HG02798 (cell line): Measurements from ENCODE around the gene OR5L2.
"Not testable (repeated sequence)": the region's sequence is repeated elsewhere in the genome, so short reads cannot be mapped to it uniquely, and the experiment has no call there.

Experiments used
- ATAC-seq: cut with Tn5 transposase; IDR thresholded peaks from one replicate; pipeline ENCODE4 v1.9.1; 2021; ENCODE audit warnings: mild to moderate bottlenecking; ENCODE audit not compliant: unreplicated experiment, poor library complexity

OR5L2 gene

DNA sequence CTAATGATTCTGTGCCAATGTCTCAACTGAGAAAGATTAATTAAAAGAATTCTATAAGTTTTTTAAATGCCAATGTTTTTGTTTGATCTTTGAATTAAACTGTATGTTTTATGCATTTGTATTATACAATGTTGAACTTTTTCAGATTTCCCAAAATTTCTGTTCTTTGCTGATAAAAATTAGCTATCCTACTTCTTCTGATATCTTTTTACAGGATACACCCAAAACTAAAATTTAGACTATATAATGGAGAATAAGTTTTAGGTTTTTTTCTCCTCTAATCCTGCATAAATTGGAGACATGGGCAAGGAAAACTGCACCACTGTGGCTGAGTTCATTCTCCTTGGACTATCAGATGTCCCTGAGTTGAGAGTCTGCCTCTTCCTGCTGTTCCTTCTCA lies at the start of gene OR5L2:
OR5L2 (plus strand) TSS at position 301 of the 400 bp plus-strand sequence; CDS start at position 301, 0 bp downstream.
- no peak for ATAC-seq

DNA sequence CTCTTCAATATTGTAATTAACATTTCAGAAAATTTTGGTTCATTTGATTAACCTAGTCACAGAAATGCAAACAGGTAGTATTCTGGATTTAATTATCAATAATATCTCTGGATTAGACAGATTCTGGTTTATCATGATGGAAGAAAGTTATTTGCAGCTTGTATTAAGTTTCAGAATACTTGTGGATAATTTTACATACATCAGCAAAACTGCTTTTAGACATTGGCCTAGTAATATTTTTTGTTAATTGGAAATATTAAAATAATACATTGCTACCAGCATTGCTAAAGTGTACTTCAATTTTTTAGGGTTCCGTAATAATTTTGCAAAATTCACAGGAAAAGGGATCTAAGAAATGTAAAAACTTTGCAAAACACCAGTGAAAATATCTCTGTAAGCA lies 35.4 kb upstream of the OR5L2 start:
- no peak for ATAC-seq

DNA sequence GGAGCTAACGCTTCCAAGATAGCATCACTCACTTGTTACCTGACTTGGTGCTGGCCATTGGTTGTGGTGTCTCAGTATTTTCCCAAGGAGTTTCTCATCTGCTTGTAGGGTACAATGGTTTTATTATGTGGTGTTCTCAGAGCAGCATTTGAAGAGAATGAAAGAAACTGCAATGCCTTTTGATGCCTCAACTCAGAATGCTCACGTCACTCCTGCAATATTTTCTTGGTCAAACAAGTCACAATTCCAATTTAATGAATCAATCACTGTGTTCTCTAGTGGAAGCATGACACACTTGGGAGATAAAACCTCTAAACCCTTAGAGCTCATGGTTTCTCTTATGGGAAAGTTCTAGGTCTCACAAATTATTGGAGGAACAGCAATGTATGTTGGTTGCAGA lies 33.7 kb upstream of the OR5L2 start:
- no peak for ATAC-seq

DNA sequence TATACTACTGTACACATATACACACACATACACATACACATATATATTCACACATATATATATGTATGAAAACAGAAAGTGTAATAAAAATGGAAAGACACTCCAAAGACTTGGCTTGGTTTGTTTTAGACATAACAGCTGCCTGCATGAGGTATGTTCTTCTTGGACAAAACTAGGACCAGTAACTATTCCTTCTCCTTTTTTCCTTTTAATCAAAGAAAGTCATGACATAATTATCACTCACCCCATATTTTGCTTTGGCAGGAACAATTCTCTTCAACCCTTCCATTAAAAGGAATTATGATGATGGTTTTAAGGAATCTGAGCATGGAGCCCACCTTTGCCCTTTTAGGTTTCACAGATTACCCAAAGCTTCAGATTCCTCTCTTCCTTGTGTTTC lies 31.8 kb upstream of the OR5L2 start, which contains the start of gene OR5D14:
OR5D14 (plus strand) TSS at position 301 of the 400 bp plus-strand sequence; CDS start at position 301, 0 bp downstream.
- no peak for ATAC-seq

DNA sequence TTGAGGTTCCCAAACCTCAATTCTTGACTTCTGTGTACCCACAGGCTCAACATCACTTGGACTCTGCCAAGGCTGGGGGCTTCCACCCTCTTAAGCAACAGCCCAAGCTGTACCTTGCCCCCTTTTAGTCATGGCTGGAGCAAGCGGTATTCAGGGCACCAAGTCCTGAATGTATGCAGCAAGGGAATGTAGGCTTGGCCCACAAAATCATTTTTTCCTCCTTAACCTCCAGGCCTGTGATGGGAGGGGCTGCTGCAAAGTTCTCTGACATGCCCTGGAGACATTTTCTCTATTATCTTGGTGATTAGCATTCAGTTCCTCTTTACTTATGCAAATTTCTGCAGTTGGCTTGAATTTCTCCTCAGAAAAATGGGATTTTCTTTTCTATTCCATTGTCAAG lies 20.8 kb upstream of the OR5L2 start:
- no peak for ATAC-seq

DNA sequence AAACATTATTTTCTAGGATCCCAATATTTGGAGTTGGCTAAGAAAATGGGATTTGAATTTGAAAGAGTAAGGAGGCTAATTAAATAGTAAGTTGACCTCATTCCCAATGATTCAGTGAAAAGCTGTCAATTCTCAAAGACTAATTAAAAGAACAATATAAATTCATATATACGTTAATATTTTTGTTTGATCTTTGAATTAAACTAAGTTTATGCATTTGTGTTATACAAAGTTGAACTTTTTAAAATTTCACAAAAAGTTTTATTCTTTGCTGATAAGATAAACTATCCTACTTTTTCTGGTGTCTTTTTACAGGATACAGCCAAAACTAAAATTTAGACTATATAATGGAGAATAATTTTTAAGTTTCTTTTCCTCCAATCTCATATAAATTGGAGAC lies 16.0 kb upstream of the OR5L2 start, which contains the start of gene OR5L1:
OR5L1 (plus strand) TSS at position 301 of the 400 bp plus-strand sequence. CDS start 100 bp downstream, outside the sequence.
- ATAC-seq, result no peak

DNA sequence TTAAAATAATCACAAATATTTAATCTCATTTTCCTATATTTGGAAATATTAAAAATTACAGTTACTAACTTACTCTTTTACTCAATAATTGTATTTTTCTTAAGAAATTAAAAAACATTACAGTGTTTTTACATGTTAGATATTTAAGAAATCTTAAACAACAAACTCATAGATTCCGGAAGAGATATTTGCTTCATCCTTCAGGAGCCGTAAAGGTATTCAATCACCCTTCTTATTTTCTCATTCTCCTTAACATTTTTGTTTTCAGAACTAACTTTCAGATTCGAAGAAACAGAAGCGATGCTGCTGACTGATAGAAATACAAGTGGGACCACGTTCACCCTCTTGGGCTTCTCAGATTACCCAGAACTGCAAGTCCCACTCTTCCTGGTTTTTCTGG lies 7.7 kb upstream of the OR5L2 start, which contains the start of gene OR5D18:
OR5D18 (plus strand) TSS at position 301 of the 400 bp plus-strand sequence; CDS start at position 301, 0 bp downstream.
- no peak for ATAC-seq

DNA sequence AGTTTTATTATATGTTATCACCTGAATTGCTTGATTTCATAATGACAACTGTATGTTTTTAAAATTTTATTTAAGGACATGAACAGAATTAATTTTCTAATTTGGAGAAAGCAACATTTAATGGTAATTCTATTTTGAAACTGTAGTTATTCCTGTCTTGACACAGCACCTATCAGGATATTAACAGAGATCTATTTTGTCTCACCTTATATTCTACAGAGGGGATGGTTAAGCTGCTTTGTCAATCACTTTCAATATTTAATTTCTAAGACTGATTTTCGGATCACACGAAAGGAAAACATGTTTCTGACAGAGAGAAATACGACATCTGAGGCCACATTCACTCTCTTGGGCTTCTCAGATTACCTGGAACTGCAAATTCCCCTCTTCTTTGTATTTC lies 11.4 kb downstream of the OR5L2 start, which contains the start of gene OR5D16:
OR5D16 (plus strand) TSS at position 301 of the 400 bp plus-strand sequence; CDS start at position 301, 0 bp downstream.
- no peak for ATAC-seq

DNA sequence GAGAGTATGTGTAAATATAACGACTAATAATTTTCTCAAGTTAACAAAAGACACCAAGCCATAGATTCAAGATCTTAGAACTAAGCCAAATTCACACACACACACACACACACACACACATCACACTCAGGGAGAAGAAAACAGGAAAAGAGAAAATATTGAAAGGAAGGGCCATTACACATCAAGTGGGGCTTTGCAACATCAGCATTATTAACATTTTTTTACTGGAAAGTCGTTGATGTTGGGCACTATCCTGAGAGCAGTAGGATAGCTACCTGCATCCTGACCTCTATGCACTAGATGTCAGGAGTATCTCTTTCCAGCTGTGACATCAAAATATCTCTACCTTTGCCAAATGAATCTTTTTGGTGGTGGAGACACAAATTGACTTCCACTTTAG lies 20.4 kb downstream of the OR5L2 start:
- no peak for ATAC-seq

DNA sequence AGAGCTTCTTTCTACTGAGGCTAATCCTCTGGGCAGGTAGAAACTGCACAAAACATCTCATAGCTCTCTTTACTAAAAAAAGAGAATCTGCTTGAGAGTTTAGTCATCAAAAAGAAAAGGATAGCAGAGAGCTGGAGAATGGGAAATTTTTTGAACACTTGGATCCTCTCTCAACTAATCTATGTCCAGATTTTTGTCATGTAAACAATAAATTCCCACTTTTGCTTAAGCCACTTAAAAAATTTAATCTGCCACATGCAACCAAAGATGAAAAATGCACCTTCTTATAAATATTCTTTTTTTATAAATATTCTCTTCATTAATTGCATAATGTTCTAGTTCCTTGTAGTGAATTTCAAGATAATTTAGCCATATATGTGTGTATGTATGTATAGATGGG lies 22.0 kb downstream of the OR5L2 start:
- ATAC-seq, result no peak

DNA sequence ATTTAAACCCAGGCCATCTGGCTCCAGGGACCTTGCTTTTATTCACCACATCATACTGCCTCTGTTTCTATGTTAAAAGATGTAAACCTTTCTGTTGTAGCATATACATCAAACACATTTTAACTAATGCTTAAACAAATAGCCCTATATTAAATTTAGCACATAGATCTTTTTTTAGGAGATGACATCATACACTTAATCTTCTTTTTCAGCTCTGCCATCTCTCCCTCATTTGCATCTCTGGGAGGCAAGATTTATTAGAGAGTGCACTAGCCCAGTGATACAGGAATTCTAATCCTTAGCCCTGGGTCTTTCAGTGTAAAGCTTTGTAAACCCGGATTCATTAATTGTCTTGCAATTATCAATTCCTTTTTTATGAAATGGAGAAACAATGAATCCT lies 25.1 kb downstream of the OR5L2 start:
- ATAC-seq, result no peak

DNA sequence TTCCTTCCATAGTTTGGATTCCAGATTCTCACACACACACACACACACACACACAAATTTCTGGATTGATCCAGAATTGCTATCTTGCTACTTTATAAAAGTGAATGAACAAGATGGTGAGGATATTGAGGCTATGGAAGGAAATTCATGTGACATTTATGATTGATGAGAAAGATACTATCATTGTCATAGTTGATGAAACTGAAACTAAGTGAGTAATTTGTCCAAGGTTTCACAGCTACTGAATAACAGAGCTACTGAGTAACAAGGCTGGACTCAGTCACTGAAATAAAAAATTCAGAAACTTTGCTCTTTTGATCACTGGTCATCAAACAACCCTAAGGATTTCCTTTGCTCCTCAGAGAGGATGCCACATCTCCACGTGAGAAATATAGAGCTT lies 27.7 kb downstream of the OR5L2 start:
- no peak for ATAC-seq

DNA sequence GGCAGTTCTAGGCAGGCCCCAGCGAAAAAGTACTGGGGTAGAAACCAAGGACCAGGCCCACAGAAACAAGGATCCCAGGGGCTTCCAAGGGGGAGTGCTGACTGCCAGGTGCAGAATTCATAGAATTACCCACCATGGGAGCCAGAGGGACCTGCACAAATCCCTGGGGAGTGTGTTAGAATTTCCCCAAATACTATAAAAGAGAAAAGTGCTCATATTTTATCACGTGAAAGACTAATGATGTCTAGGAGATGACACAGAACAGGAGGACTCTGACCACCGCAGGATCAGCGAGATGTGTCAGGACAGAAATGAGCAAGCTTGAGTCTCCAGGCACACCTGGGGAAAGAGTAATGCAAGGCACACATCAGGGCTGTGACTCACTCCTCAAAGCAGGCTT lies 40.3 kb downstream of the OR5L2 start:
- not testable (repeated sequence) for ATAC-seq

DNA sequence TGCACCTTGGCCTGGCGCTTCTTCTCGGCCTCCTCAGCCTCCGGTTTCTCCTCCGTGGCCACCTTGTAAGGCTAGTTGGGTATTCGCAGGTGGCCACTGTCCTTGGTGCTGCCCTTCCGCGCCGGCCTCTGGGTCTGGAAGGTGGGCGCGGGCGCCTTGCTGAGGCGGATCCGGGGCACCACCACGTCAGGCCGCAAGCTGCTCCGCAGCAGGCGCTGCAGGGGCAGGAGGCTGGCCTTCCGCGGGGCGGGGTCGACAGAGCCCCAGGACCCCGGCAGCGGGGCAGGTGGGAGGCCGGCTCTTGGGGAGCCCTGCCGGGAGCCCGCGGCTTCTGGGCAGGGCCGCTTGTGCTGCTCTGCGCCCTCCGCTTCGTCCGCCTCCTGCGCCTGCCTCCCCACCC lies 45.7 kb downstream of the OR5L2 start:
- ATAC-seq, result not testable (repeated sequence)

DNA sequence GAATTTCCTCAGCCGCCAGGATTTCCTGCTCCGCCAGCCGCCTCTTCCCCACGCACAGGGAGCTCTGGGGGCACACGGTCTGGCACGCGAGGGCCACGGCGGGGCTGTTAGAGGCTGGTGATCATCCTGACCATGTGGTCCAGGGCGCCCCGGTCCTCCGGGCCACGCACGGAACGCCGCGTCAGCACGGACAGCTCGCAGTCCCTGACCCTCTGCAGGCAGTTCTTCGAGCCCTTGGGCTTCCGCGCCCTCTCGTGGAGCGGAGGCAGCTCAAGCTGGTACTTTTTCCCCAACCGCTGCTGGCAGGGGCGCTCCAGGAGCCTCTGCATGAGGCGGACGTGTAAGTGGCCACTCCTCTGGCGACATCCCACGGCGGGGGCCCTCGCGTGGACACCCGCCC lies 46.1 kb downstream of the OR5L2 start:
- ATAC-seq, result not testable (repeated sequence)
